ENCODE data around the gene UBE2Q1.

- TF ChIP-seq FOXK2 (IDR thresholded peaks at IDR 0.05) (no peak), L3MBTL2 (conservative IDR thresholded peaks at IDR 0.05) (no peak), ARNT (IDR thresholded peaks at IDR 0.05) (no peak), ELF4 (IDR thresholded peaks at IDR 0.05) (no peak), SUZ12 (IDR thresholded peaks at IDR 0.05) (no peak), BHLHE40 (IDR thresholded peaks at IDR 0.05; ENCODE audit: borderline replicate concordance) (no peak), SP1 (IDR thresholded peaks at IDR 0.05) (no peak), CTBP1 (IDR thresholded peaks at IDR 0.05; ENCODE audit: borderline replicate concordance) (no peak), NFRKB (IDR thresholded peaks at IDR 0.05) (no peak)
Observed at GRCh38 chr1:154581766-154582165, 23.3 kb upstream of the UBE2Q1 start.

Measured in HEK293T (cell line).